HG02588 (cell line): ENCODE measurements around the gene NKAIN2.
"Not testable (repeated sequence)": the region's sequence is repeated elsewhere in the genome, so short reads cannot be mapped to it uniquely, and the experiment has no call there.

Experiments
- ATAC-seq: cut with Tn5 transposase; IDR thresholded peaks from one replicate; pipeline ENCODE4 v1.9.1; 2021; ENCODE audit warnings: mild to moderate bottlenecking, moderate library complexity; ENCODE audit not compliant: unreplicated experiment

Gene NKAIN2

GRCh38 chr6:124546601-124547000 lies 742.9 kb downstream of the NKAIN2 start:
- no peak for ATAC-seq

DNA sequence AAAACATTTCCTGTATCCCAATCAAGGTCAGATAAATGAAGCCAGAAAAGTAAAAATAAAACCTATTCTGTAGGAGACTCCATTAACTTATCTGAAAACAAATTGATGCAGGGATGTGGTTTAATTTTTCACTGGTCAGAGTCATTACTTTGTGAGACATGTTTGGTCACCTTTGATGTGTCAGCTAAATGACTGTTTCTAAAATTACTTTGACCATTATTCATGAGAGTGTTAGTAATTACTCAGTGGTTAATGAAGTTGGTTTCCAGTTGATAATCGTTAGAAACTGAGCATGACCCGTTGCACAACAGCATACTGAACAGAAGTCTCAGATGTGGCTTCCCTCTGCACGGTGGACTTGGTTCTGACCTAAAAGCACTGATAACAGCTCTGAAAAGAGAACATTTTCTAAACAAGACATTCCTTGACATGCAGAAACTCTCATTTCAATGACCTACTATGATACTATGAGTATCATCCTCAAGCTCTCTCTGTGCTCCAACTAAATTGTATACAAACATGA lies 748.1 kb downstream of the NKAIN2 start:
- no peak for ATAC-seq

GRCh38 chr6:124557873-124558272 lies 754.2 kb downstream of the NKAIN2 start:
- no peak for ATAC-seq

- not testable (repeated sequence) for ATAC-seq
These were observed 756.4 kb downstream of the NKAIN2 start for GRCh38 chr6:124560078-124560477.

GRCh38 chr6:124560873-124561567 lies 757.4 kb downstream of the NKAIN2 start:
- ATAC-seq = no peak

GRCh38 chr6:124561635-124562130 lies 758.0 kb downstream of the NKAIN2 start:
- no peak for ATAC-seq

DNA sequence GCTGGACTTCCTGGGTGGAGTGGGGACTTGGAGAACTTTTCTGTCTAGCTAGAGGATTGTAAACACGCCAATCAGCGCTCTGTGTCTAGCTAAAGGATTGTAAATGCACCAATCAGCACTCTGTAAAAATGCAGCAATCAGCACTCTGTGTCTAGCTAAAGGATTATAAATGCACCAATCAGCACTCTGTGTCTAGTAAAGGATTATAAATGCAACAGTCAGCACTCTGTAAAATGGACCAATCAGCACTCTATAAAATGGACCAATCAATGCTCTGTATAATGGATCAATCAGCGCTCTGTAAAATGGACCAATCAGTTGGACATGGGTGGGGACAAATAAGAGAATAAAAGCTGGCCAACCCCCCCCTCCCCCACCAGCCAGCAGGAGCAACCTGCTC lies 760.5 kb downstream of the NKAIN2 start:
- ATAC-seq = not testable (repeated sequence)

DNA sequence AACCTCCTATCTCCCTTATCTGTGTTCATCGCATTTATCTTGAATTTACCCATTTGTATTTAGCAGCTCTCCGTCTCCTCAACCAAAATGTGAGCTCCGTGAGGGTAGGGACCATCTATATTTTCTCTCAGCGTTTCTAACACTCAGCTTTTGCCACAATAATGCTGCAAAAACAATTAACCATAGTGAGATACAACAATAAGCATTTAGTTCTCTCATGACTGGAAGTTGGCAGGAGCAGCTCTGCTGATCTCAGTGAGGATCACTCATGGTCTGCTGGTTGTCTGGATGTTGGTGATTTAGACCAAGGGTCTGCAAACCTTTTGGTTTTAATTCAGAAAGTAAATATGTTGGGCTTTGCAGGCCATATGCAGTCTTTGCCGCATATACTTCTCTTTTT lies 763.7 kb downstream of the NKAIN2 start:
- no peak for ATAC-seq

GRCh38 chr6:124573953-124574352 lies 770.3 kb downstream of the NKAIN2 start:
- no peak for ATAC-seq

GRCh38 chr6:124577734-124578281 lies 774.1 kb downstream of the NKAIN2 start:
- ATAC-seq = no peak

- ATAC-seq = no peak
These were observed 786.3 kb downstream of the NKAIN2 start for GRCh38 chr6:124590001-124590400.

- no peak for ATAC-seq
These were observed 796.0 kb downstream of the NKAIN2 start for GRCh38 chr6:124599656-124600055.

DNA sequence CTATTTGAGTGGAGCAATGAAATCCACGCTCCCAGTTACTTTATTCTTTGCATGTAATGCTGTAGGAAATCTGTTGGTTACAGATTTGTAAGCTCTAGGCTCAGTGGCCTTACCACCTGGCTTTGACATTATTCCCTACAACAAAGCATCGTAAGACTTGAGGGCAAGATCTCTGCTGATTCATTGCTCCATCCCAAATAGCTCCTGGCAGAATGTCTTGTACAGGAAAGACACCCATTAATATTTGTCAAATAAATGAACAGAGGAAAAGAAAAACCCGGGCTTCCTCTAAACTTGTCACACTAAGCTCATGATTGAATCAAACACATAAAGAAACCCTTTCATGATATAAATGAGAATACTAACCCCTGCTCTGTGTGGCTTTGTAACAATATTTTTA lies 801.1 kb downstream of the NKAIN2 start:
- no peak for ATAC-seq

- ATAC-seq = no peak
These were observed 803.5 kb downstream of the NKAIN2 start for GRCh38 chr6:124607119-124607627.

GRCh38 chr6:124613031-124613430 lies 809.4 kb downstream of the NKAIN2 start:
- ATAC-seq = no peak

DNA sequence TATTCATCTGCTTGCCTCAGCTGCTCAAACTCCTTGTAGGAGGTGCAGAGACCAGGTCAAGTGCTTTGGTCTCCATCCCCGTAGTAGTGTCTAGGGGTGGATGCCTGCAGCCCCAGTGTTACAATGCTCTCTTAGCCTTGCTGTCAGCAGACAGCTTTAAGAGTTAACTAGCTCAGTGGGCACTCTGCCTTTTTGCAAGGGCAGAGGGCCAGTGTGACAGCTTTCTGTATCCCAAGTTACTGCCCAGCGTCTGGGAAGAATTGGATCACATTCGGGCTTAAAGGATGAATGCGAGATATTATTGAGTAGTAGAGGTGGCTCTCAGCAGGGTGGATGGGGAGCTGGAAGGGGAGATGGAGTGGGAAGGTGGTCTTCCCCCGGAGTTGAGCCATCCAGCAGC lies 818.7 kb downstream of the NKAIN2 start:
- ATAC-seq = no peak

- ATAC-seq = no peak
These were observed 830.0 kb downstream of the NKAIN2 start for GRCh38 chr6:124633655-124634054.

DNA sequence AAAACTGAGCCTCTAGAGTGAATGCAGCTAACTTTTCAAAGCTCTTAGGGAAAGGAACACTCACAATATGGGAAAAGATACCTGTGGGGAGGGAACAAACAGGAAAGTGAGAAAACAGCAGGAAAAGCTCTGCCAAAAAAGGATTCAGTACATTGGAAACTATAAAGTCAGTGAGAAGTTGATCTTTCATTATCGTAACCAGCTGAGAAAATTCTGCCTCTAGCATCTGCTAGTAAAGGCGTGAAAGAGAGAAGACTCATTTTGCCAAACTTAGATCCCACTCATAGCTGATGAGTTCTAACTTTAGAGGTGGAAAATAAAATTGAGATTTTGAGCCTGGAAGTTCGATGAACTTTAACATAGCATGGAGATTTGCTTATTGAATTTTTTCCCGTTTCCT lies 836.8 kb downstream of the NKAIN2 start:
- ATAC-seq = no peak

DNA sequence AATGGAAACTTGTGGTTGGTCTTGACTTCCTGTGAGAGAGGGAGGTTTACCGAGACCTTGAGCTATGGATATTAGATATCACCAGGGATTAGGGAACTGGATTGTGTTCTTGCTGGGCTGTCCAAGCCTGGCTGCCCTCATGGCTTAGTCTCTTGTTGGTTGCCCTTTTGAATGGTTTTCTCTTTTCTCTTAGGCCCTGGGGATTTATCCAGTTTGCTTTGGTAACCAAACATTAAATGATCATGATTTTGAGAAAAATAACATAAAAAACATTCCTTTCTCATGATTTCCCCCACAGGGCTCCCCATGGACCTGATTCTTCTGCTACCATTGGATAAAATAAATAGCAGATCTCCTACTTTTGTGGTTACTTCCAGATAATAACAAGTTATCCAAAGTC lies 852.2 kb downstream of the NKAIN2 start:
- no peak for ATAC-seq

DNA sequence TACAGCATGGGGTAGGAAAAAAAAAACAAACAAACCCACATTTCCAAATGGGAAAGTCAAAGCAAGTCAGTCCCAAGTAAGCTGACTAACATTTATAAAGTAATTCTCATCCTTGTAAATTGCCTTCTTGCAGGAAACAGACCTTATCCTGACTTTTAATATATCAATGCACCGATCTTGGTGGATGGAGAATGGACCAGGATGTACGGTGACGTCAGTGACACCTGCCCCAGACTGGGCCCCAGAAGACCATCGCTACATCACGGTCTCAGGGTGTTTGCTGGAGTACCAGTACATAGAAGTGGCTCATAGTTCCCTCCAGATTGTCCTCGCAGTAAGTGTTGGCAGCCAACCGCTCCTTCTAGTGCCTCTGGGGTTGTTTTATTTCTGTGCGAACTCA lies 854.4 kb downstream of the NKAIN2 start:
- no peak for ATAC-seq

DNA sequence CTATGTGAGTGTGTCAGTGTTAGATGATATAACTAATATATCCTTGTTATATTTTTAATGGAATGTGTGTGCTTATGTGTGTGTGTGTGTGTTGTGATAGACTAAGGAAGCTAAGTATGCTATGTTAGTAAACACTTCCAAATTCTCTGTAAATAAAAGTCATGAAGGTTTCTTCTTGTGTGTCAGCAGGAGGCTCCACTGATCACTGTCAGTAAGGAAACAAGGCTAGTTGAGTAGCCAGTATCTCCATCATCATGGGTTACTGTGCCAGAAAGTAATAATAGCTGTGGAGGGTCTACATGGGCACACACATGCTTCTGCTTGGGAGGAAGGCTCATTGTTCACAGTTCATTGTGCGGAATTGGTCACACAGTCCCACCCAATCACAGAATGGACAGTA lies 855.8 kb downstream of the NKAIN2 start:
- ATAC-seq = no peak

- no peak for ATAC-seq
These were observed 856.5 kb downstream of the NKAIN2 start for GRCh38 chr6:124660185-124660584.
